ENCODE results near the gene PLXNA4. TPM values are rescaled to one million over a fixed set of nuclear protein-coding genes. Genes with fewer than 3 reads are reported as not detected.

The PLXNA4 gene
- total RNA-seq, 1 experiment from 2014 or later: not detected

GRCh38 chr7:132179080-132179430 lies 397.2 kb downstream of the PLXNA4 start:
- DNase-seq (ENCODE audit: low read depth, low spot score) (no peak), ATAC-seq (no peak)
- TF ChIP-seq CEBPB (IDR thresholded peaks at IDR 0.05; ENCODE audit: low read depth) (no peak), MAX (IDR thresholded peaks at IDR 0.05) (no peak), TCF7L2 (IDR thresholded peaks at IDR 0.05; ENCODE audit: borderline replicate concordance, extremely low read depth, insufficient read depth, insufficient read length) (no peak), ATF3 (IDR thresholded peaks at IDR 0.05) (no peak), SP1 (IDR thresholded peaks at IDR 0.05; ENCODE audit: low read depth) (no peak), CTCF (IDR thresholded peaks at IDR 0.05 in 2 of 3, conservative IDR thresholded peaks at IDR 0.05 in 1 of 3; ENCODE audit: borderline replicate concordance in 1 of 3, insufficient read depth in 1 of 3, low read depth in 2 of 3, low read length in 2 of 3) (no peak), SIN3A (IDR thresholded peaks at IDR 0.05; ENCODE audit: low read depth) (no peak), ZFX (IDR thresholded peaks at IDR 0.05) (no peak), EZH2 (IDR thresholded peaks at IDR 0.05) (no peak), REST (IDR thresholded peaks at IDR 0.05; ENCODE audit: low read depth) (no peak), POLR2AphosphoS5 (IDR thresholded peaks at IDR 0.05; ENCODE audit: low read depth, low read length) (no peak), SRF (IDR thresholded peaks at IDR 0.05; ENCODE audit: low read depth) (no peak), EGR1 (IDR thresholded peaks at IDR 0.05; ENCODE audit: low read depth) (no peak), RAD21 (IDR thresholded peaks at IDR 0.05; ENCODE audit: low read depth) (no peak), JUND (IDR thresholded peaks at IDR 0.05) (no peak), ZBTB33 (IDR thresholded peaks at IDR 0.05; ENCODE audit: extremely low read depth, insufficient replicate concordance, low read length) (no peak), ZNF274 (IDR thresholded peaks at IDR 0.05; ENCODE audit: low read depth, low read length) (no peak), FOSL1 (IDR thresholded peaks at IDR 0.05; ENCODE audit: low read depth) (no peak), YY1 (IDR thresholded peaks at IDR 0.05; ENCODE audit: extremely low read depth, insufficient replicate concordance, low read depth, low read length) (no peak)
- POLR2A ChIA-PET: no interaction called here
- Histone ChIP-seq H2AFZ (ENCODE audit: low read depth, low read length, poor library complexity, severe bottlenecking) (no peak overlapping the region), H3K4me2 (ENCODE audit: low read length) (no peak overlapping the region), H3K9ac (ENCODE audit: low read length) (no peak overlapping the region), H3K4me1 (ENCODE audit: control insufficient read depth in 1 of 2, insufficient read depth in 2 of 2, low read length in 2 of 2) (no peaks in the 10 kb centered on the region), H3K4me3 (replicated peaks in 1 of 2; ENCODE audit: low read depth in 1 of 2, low read length in 2 of 2) (no peak overlapping the region), H3K27me3 (ENCODE audit: insufficient read depth, low read length) (peaks cover 21% of the 10 kb centered on the region), H3K9me3 (ENCODE audit: control insufficient read depth in 1 of 2, insufficient read depth in 1 of 2, low read depth in 1 of 2, low read length in 2 of 2) (no peaks in the 10 kb centered on the region), H4K20me1 (ENCODE audit: insufficient read depth) (no peaks in the 10 kb centered on the region), H3K36me3 (ENCODE audit: control insufficient read depth in 1 of 2, insufficient read depth in 2 of 2, low read length in 2 of 2) (no peaks in the 10 kb centered on the region), H3K27ac (ENCODE audit: low read depth, low read length) (no peak overlapping the region), H3K9me2 (ENCODE audit: insufficient read depth) (no peaks in the 10 kb centered on the region), H3K79me2 (ENCODE audit: insufficient read depth, low read length) (no peaks in the 10 kb centered on the region)
- intact Hi-C loops (cut with micrococcal nuclease): no loop called here
- CTCF ChIA-PET: no interaction called here
- RAD21 ChIA-PET (ENCODE audit: low non-redundant PET in 1 of 2, low total read pairs in 2 of 2, uncharacterized antibody in 2 of 2, unreplicated experiment in 2 of 2): no interaction called here
- BruUV-seq (replicated peaks): no TSS peak
